Right cardiac atrium (tissue), 5 donors: ENCODE measurements around the gene POU4F1. TPM values are rescaled to one million over a fixed set of nuclear protein-coding genes. Genes with fewer than 3 reads are reported as not detected.
A peak's percentile ranks its signal among the peaks of the same experiment; 100 is the strongest.

Experiments
- ATAC-seq, 2 donors: fragments of 200-7000 bp; cut with Tn5 transposase; one replicate each; pipeline versions ENCODE4 v1.8.0 to v1.9.1; 2020; ENCODE audit warnings: moderate library complexity in 2 of 2, mild to moderate bottlenecking in 1 of 2
- DNase-seq, 3 donors: peaks; one replicate each; pipeline ENCODE4 v3.0.0-alpha.2; 2020
- H3K27ac ChIP-seq: one replicate; pipeline ENCODE4 v1.5.1; 2013; ENCODE audit warnings: mild to moderate bottlenecking, low read length, control low read depth, moderate library complexity
- H3K27me3 ChIP-seq: one replicate; pipeline ENCODE4 v1.6.1; 2013; ENCODE audit not compliant: control insufficient read depth, insufficient read depth
- H3K4me1 ChIP-seq: one replicate; pipeline ENCODE4 v1.6.1; 2013; ENCODE audit warnings: low read length; ENCODE audit not compliant: control insufficient read depth, insufficient read depth
- H3K4me3 ChIP-seq: one replicate; pipeline ENCODE4 v1.5.1; 2013; ENCODE audit warnings: low read length, control low read depth
- H3K9me3 ChIP-seq: one replicate; pipeline ENCODE4 v1.6.1; 2013; ENCODE audit warnings: low read length; ENCODE audit not compliant: control insufficient read depth
- WGBS: extraction: QIAGEN DNeasy Blood & Tissue Kit; methylation state at CpG from one replicate; pipeline ENCODE4 v1.1.7; 2013; 5-methylcytosine and 5-hydroxymethylcytosine counted together
- intact Hi-C, 4 donors: fragments of 100-400 bp; cut with DNase I; formaldehyde crosslinking; loops; one replicate each; pipeline versions ENCODE4 v1.11.0 to v1.14.0; 2022 to 2023
- polyA plus RNA-seq: library from polyadenylated mRNA; stranded (reverse); fragments of 200-250 nt; gene quantifications from one replicate; pipeline ENCODE4 v1.2.3, GENCODE V29; 2013
- total RNA-seq, 4 donors: library from RNA; stranded (reverse); fragmentation: NEBNext Ultra II Directional; extraction: Animal tissue kit (Norgen Biotek cat#: 25700); gene quantifications; one replicate each; pipeline ENCODE4 v1.2.1, GENCODE V29; 2021
- donor health status: healthy with polysubstance abuse.
- donor health status: DM: no; HTN: yes; CAD: no.
- donor health status: DM: no; HTN: no; CAD: no.
- donor health status: DM: no; HTN: yes; CAD: no; lungs with severe emphysema.
- donor health status: DM: yes; HTN: yes; CAD: no.

Gene POU4F1
- total and polyA plus RNA-seq, 5 donors, result not detected

DNA sequence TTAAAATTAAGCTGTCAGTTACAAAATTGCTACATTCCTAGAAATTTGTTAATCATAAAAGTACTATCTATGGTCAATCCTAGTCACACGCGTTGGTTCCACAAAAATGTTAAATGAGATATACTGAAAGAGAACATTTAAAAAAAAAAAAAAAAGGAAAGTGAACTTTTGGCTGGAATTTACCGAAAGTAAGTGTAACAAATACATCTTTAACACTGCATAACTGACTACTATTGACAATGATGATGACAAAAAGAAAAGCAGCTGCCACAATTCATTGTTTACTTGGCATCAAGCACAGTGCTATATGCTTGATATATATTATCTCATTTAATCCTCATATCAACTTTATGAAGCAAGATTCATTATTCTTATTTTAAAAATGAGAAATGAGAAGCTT lies 19.8 kb upstream of the POU4F1 start:
- ATAC-seq (no peak), DNase-seq (no peak)
- intact Hi-C loops, result no loop called here
- WGBS, result 95% methylated on average over 3 of the region's 3 CpGs
- H3K4me3 ChIP-seq, result no peak overlapping the region
- H3K27ac ChIP-seq, result no peak overlapping the region
- H3K9me3 ChIP-seq, result no peaks in the 10 kb centered on the region
- no peaks in the 10 kb centered on the region for H3K27me3 ChIP-seq
- peaks cover 2% of the 10 kb centered on the region for H3K4me1 ChIP-seq

- no peaks in the 10 kb centered on the region for H3K27me3 ChIP-seq
- no peak for ATAC-seq
- intact Hi-C loops, result no loop called here
- peaks cover 2% of the 10 kb centered on the region for H3K4me1 ChIP-seq
- no peaks in the 10 kb centered on the region for H3K9me3 ChIP-seq
- WGBS, result 99% methylated on average over 2 of the region's 2 CpGs
- no peak overlapping the region for H3K27ac ChIP-seq
- no peak overlapping the region for H3K4me3 ChIP-seq
- no peak for DNase-seq
These were observed 17.7 kb upstream of the POU4F1 start for GRCh38 chr13:78620936-78621470.

- H3K27ac ChIP-seq, result no peak overlapping the region
- intact Hi-C loops, result no loop called here
- ATAC-seq (no peak), DNase-seq (no peak)
- 100% methylated on average over 1 of the region's 1 CpG for WGBS
- H3K4me1 ChIP-seq, result peaks cover 2% of the 10 kb centered on the region
- H3K4me3 ChIP-seq, result no peak overlapping the region
- H3K27me3 ChIP-seq, result no peaks in the 10 kb centered on the region
- no peaks in the 10 kb centered on the region for H3K9me3 ChIP-seq
These were observed 15.1 kb upstream of the POU4F1 start for GRCh38 chr13:78618411-78618810.

GRCh38 chr13:78611040-78611439 lies 7.7 kb upstream of the POU4F1 start:
- no peaks in the 10 kb centered on the region for H3K27me3 ChIP-seq
- H3K4me3 ChIP-seq, result no peak overlapping the region
- ATAC-seq, result no peak
- intact Hi-C loops, result loop anchor here in 1 of 4 donors (5.0 kb wide), 1 partner anchor 844 kb away; no protein-coding TSS in a partner anchor
- H3K27ac ChIP-seq, result no peak overlapping the region
- H3K4me1 ChIP-seq, result peaks cover 6% of the 10 kb centered on the region
- no peak for DNase-seq
- H3K9me3 ChIP-seq, result no peaks in the 10 kb centered on the region
- 53% methylated on average over 3 of the region's 3 CpGs for WGBS

GRCh38 chr13:78610381-78610883 lies 7.1 kb upstream of the POU4F1 start:
- H3K27me3 ChIP-seq, result no peaks in the 10 kb centered on the region
- DNase-seq, result no peak
- peaks cover 6% of the 10 kb centered on the region for H3K4me1 ChIP-seq
- no peaks in the 10 kb centered on the region for H3K9me3 ChIP-seq
- WGBS, result 53% methylated on average over 4 of the region's 4 CpGs
- H3K27ac ChIP-seq, result no peak overlapping the region
- no peak for ATAC-seq
- no peak overlapping the region for H3K4me3 ChIP-seq
- intact Hi-C loops, result loop anchor here in 1 of 4 donors (5.0 kb wide), 1 partner anchor 843 kb away; no protein-coding TSS in a partner anchor

DNA sequence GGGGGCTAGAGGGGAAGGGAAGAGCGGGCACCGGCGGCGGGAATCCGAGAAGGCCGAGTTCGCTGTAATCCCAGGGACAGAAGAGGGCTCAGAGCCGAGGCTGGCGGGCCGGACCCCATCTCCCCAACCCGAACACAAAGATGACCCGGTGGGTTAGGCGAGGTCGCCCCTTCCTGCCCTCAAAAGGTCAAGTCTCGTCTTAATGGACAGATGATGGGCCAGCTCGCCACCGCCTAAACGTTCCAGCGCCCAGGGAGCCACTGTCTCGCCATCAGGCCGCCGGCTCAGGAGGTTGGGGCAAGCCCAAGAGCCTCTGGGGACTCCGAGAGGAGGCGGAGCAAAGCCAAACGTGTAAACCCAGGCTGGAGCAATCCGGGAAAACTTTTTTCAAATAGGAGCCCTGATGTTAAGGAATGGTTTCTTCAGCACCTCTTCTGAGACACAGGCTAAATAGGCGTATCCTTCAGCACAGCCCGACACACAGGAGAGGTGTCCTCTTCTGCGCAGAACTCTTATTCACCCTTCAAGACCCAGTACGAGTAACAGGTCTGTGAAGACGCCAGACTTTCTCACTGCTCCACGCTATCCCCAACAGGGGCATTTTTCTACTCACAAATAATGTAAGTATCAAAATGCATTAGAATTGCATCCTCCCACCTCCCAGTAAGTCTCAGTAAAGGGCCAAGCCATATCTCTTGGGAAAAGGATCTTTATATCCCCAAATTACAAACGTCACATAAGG lies 6.3 kb upstream of the POU4F1 start:
- 20% methylated on average over 33 of the region's 33 CpGs for WGBS
- DNase-seq (peak; percentile 16 to 62 (median 51)), ATAC-seq (peak; percentile 28 to 47)
- H3K27me3 ChIP-seq, result peaks cover 3% of the 10 kb centered on the region
- H3K27ac ChIP-seq, result no peak overlapping the region
- peak overlapping the region; percentile 77 for H3K4me3 ChIP-seq
- intact Hi-C loops, result loop anchor here in 1 of 4 donors (5.0 kb wide), 1 partner anchor 842 kb away; no protein-coding TSS in a partner anchor
- H3K9me3 ChIP-seq, result no peaks in the 10 kb centered on the region
- H3K4me1 ChIP-seq, result peaks cover 6% of the 10 kb centered on the region

DNA sequence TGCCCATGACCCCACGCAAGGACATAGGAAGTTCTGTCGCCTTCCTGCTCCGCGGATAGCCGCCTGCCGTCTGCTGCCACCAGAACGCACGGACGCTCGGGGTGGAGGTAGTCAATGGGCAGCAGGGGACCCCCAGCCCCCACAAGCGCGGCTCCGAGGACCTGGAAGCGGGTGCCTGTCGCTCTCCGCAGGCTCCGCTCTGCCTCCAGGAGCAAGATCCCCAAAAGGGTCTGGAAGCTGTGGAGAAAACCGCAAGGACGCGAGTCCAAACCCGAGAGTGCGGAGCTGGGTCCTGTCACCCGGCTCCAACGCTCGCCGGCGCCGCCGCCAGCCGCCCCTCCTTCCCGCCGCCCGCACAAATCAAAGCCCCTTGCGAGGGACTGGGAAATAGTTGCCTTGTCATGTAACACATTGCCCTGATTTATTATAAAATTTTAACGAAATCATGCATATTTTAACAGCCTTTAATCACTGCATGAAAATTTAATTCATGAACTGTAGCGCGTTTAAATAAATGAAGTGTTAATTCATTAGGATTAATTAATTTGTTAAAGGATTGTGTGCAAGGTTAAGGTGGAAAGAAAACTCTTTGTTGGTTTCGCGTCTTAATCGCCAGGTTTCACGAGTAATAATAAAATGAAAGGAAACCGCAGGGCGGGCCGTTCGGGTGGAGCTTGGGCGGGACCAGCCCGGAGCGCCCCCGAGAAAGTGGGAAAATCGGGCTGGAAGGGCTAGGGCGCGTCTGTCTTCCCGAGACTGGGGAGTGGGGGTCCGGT lies 5.5 kb upstream of the POU4F1 start:
- ATAC-seq, result peak; percentile 29 to 40
- Histone ChIP-seq H3K9me3 (no peaks in the 10 kb centered on the region), H3K27me3 (peaks cover 3% of the 10 kb centered on the region), H3K4me1 (peaks cover 6% of the 10 kb centered on the region), H3K4me3 (peak overlapping the region; percentile 77), H3K27ac (no peak overlapping the region)
- intact Hi-C loops, result no loop called here
- peak in 1 of 3 donors; percentile 13 for DNase-seq
- WGBS, result under 1% methylated on average over 54 of the region's 54 CpGs

GRCh38 chr13:78608252-78608687 lies 4.9 kb upstream of the POU4F1 start:
- intact Hi-C loops, result no loop called here
- Histone ChIP-seq H3K4me1 (peaks cover 8% of the 10 kb centered on the region), H3K4me3 (peak overlapping the region; percentile 77), H3K27ac (no peak overlapping the region), H3K9me3 (no peaks in the 10 kb centered on the region), H3K27me3 (peaks cover 3% of the 10 kb centered on the region)
- ATAC-seq (no peak), DNase-seq (peak in 1 of 3 donors; percentile 7)
- 14% methylated on average over 15 of the region's 15 CpGs for WGBS

GRCh38 chr13:78607409-78608251 lies 4.3 kb upstream of the POU4F1 start:
- intact Hi-C loops, result no loop called here
- 20% methylated on average over 42 of the region's 42 CpGs for WGBS
- Histone ChIP-seq H3K4me3 (no peak overlapping the region), H3K9me3 (no peaks in the 10 kb centered on the region), H3K27ac (no peak overlapping the region), H3K4me1 (peaks cover 11% of the 10 kb centered on the region), H3K27me3 (peaks cover 3% of the 10 kb centered on the region)
- DNase-seq, result peak in 1 of 3 donors; percentile 9
- peak in 1 of 2 donors; percentile 35 for ATAC-seq
